Natural killer cell (primary cell): ENCODE measurements around the gene HERC6. TPM values are rescaled to one million over a fixed set of nuclear protein-coding genes. Genes with fewer than 3 reads are reported as not detected.

Source experiments
- ATAC-seq, 3 donors: fragments of 150-1000 bp in 2 of 3; fragments of 200-7000 bp in 1 of 3; cut with Tn5 transposase; 1 replicate in 1 of 3; 2 replicates in 2 of 3; pipeline ENCODE4 v1.10.0; 2021; ENCODE audit warnings: mild to moderate bottlenecking in 2 of 3, moderate library complexity in 2 of 3
- DNase-seq, 2 donors: peaks; one replicate each; pipeline versions ENCODE4 v3.0.0 to v3.0.0-alpha.2; 2013 to 2021; ENCODE audit warnings: mixed read lengths in 1 of 2
- H3K27ac ChIP-seq: one replicate; pipeline ENCODE4 v1.5.1; 2013; ENCODE audit warnings: mild to moderate bottlenecking, low read length
- H3K27me3 ChIP-seq: one replicate; pipeline ENCODE4 v1.6.1; 2013; ENCODE audit warnings: low read length; ENCODE audit not compliant: control insufficient read depth, insufficient read depth
- H3K36me3 ChIP-seq: one replicate; pipeline ENCODE4 v1.6.1; 2013; ENCODE audit warnings: low read length; ENCODE audit not compliant: control insufficient read depth, insufficient read depth
- H3K4me1 ChIP-seq: one replicate; pipeline ENCODE4 v1.6.1; 2013; ENCODE audit warnings: low read length; ENCODE audit not compliant: control insufficient read depth, insufficient read depth
- H3K4me3 ChIP-seq: one replicate; pipeline ENCODE4 v1.5.1; 2013; ENCODE audit warnings: low read length
- H3K9me3 ChIP-seq: one replicate; pipeline ENCODE4 v1.6.1; 2013; ENCODE audit warnings: low read length; ENCODE audit not compliant: control insufficient read depth, insufficient read depth
- H3K27ac Mint-ChIP-seq, 2 donors: one replicate each; pipeline ENCODE4 v1.8.0; 2022; ENCODE audit warnings: mild to moderate bottlenecking in 2 of 2, mixed read lengths in 2 of 2, moderate library complexity in 1 of 2
- H3K27me3 Mint-ChIP-seq, 2 donors: one replicate each; pipeline ENCODE4 v1.8.0; 2022; ENCODE audit warnings: low read depth in 2 of 2, mixed read lengths in 2 of 2
- H3K36me3 Mint-ChIP-seq: one replicate; pipeline ENCODE4 v1.8.0; 2022; ENCODE audit warnings: mixed read lengths
- H3K4me1 Mint-ChIP-seq, 2 donors: one replicate each; pipeline ENCODE4 v1.8.0; 2022; ENCODE audit warnings: mixed read lengths in 2 of 2
- H3K4me3 Mint-ChIP-seq: one replicate; pipeline ENCODE4 v1.8.0; 2022; ENCODE audit warnings: mild to moderate bottlenecking, moderate library complexity, mixed read lengths
- H3K9me3 Mint-ChIP-seq, 2 donors: one replicate each; pipeline ENCODE4 v1.8.0; 2022; ENCODE audit warnings: mixed read lengths in 2 of 2
- WGBS: methylation state at CpG from one replicate; pipeline ENCODE4 v1.1.7; 2013; ENCODE audit warnings: missing lambda C conversion rate; ENCODE audit not compliant: insufficient coverage; 5-methylcytosine and 5-hydroxymethylcytosine counted together
- intact Hi-C: fragments of 100-400 bp; cut with micrococcal nuclease; formaldehyde crosslinking; loops from one replicate; pipeline ENCODE4 v1.14.2; 2022
- total RNA-seq, 4 donors: library from RNA; stranded (reverse); fragments of 120-200 nt in 1 of 4; gene quantifications; one replicate each; pipeline versions ENCODE4 v1.2.3 to v1.2.4, GENCODE V29; 2013 to 2022
- TF ChIP-seq, protein P1 (sequence below): fragments of 200-600 bp; IDR thresholded peaks from one replicate; pipeline ENCODE4 v1.8.0; 2022; ENCODE audit warnings: antibody characterized with exemption

Gene HERC6
- total RNA-seq, 3 donors from 2014 or later (not counting 1 experiment from before 2014, with no cell fraction given), result 8.3 to 18.0 (median 17.5) TPM

DNA sequence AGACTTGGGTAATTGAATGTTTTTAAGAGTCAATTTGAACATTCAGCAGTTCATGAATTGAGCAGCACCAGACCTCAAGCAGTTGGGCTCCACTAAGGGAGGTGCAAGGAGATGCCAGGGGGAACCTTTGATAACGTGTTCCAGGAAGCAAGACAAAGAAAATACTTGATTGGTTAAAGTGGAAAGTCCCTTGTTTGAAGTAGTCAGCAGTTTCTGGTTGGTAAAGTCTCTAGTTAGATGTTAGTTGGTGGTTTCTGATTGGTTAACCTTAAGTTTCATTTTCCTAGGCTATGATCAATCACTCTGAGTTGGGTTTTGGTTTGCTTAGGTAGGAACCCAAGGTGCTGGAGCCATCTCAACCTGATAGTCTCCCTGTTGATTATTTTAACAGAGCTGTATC, 4.0 kb downstream of the HERC6 start:
- TF ChIP-seq, protein P1, sequence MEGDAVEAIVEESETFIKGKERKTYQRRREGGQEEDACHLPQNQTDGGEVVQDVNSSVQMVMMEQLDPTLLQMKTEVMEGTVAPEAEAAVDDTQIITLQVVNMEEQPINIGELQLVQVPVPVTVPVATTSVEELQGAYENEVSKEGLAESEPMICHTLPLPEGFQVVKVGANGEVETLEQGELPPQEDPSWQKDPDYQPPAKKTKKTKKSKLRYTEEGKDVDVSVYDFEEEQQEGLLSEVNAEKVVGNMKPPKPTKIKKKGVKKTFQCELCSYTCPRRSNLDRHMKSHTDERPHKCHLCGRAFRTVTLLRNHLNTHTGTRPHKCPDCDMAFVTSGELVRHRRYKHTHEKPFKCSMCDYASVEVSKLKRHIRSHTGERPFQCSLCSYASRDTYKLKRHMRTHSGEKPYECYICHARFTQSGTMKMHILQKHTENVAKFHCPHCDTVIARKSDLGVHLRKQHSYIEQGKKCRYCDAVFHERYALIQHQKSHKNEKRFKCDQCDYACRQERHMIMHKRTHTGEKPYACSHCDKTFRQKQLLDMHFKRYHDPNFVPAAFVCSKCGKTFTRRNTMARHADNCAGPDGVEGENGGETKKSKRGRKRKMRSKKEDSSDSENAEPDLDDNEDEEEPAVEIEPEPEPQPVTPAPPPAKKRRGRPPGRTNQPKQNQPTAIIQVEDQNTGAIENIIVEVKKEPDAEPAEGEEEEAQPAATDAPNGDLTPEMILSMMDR, result no peak
- Histone ChIP-seq H3K4me1 (peaks cover 8% of the 10 kb centered on the region), H3K9me3 (no peaks in the 10 kb centered on the region), H3K27me3 (no peaks in the 10 kb centered on the region), H3K27ac (peak overlapping the region; percentile 61), H3K4me3 (no peak overlapping the region), H3K36me3 (peaks cover 8% of the 10 kb centered on the region)
- Mint-ChIP-seq H3K4me3 (no peak overlapping the region), H3K27ac (peak overlapping the region; percentile 77 to 84), H3K27me3 (no peaks in the 10 kb centered on the region), H3K36me3 (no peaks in the 10 kb centered on the region), H3K4me1 (peaks cover 16 to 21% of the 10 kb centered on the region in 2 donors), H3K9me3 (no peaks in the 10 kb centered on the region)
- ATAC-seq, result peak; percentile 30 to 53 (median 45)
- peak in 1 of 2 donors; percentile 85 for DNase-seq
- 7% methylated on average over 1 of the region's 1 CpG for WGBS
- intact Hi-C loops, result no loop called here

DNA sequence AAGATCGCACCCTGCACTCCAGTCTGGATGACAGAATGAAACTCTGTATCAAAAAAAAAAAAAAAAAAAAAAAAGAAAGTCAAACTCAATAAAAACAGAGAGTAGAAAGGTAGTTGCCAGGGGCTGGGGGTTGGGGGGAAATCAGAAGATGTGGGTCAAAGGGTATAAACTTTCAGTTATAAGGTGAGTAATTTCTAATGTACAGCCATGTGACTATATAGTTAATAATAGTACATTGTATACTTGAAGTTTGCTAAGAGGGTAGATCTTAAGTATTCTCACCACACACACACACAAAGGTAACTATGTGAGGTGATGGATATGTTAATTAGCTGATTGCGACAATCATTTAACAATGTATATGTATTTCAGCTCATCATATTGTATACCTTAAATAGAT, 11.5 kb downstream of the HERC6 start:
- no peaks in the 10 kb centered on the region for H3K4me1 ChIP-seq
- no peaks in the 10 kb centered on the region for H3K9me3 ChIP-seq
- no CpG with 5 or more reads among the region's 2 CpGs for WGBS
- H3K27ac ChIP-seq, result no peak overlapping the region
- H3K27me3 ChIP-seq, result no peaks in the 10 kb centered on the region
- H3K27me3 Mint-ChIP-seq, result no peaks in the 10 kb centered on the region
- no peak overlapping the region for H3K4me3 ChIP-seq
- H3K36me3 Mint-ChIP-seq, result peaks cover 13% of the 10 kb centered on the region
- H3K4me3 Mint-ChIP-seq, result no peak overlapping the region
- ATAC-seq (no peak), DNase-seq (no peak)
- intact Hi-C loops, result no loop called here
- no peaks in the 10 kb centered on the region for H3K4me1 Mint-ChIP-seq
- peaks cover 28% of the 10 kb centered on the region for H3K36me3 ChIP-seq
- TF ChIP-seq, protein P1, result no peak
- no peak overlapping the region for H3K27ac Mint-ChIP-seq
- no peaks in the 10 kb centered on the region for H3K9me3 Mint-ChIP-seq

DNA sequence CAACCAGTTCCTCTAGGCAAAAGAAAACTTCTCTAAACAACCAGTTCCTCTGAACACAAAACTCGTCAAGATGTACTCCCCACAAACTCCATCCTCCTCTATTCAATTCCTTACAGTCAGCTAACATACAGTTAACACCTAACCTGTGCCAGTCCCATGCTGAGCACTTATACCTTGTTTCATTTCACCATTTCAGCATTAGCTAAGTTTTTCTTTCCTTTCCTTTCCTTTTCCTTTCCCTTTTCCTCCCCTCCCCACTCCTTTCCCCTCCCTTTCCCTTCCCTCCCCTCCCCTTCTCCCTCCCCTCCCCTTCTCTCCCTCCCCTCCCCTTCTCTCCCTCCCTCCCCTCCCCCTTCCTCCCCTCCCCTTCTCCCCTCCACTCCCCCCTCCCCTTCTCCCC, 13.1 kb downstream of the HERC6 start:
- 81% methylated on average over 1 of the region's 1 CpG for WGBS
- no peak overlapping the region for H3K4me3 Mint-ChIP-seq

DNA sequence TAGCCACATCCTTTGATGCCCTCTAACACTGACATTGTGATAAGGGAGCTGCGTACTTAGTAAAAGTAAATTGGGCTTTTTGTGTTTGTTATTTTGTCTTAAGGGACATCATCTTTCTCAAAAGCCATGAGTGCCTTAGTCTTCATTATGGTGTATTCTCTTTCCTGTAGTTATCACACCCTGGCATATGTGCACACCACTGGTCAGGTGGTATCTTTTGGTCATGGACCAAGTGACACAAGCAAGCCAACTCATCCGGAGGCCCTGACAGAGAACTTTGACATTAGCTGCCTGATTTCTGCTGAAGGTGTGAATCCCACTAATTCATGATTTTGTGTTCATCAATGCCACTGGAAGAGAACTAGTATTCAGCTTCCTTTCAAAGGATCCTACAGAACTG, 18.0 kb downstream of the HERC6 start:
- TF ChIP-seq, protein P1, result no peak
- Histone ChIP-seq H3K4me3 (no peak overlapping the region), H3K9me3 (no peaks in the 10 kb centered on the region), H3K4me1 (no peaks in the 10 kb centered on the region), H3K27me3 (no peaks in the 10 kb centered on the region), H3K36me3 (peaks cover 49% of the 10 kb centered on the region), H3K27ac (no peak overlapping the region)
- Mint-ChIP-seq H3K4me1 (no peaks in the 10 kb centered on the region), H3K36me3 (peaks cover 6% of the 10 kb centered on the region), H3K9me3 (no peaks in the 10 kb centered on the region), H3K27ac (no peak overlapping the region), H3K27me3 (no peaks in the 10 kb centered on the region), H3K4me3 (no peak overlapping the region)
- no peak for DNase-seq
- intact Hi-C loops, result no loop called here
- no peak for ATAC-seq
- WGBS, result 94% methylated on average over 2 of the region's 2 CpGs

More for the DNA sequence above, 13.1 kb downstream of the HERC6 start:
- Mint-ChIP-seq H3K27ac (no peak overlapping the region), H3K9me3 (no peaks in the 10 kb centered on the region), H3K36me3 (peaks cover 13% of the 10 kb centered on the region), H3K27me3 (no peaks in the 10 kb centered on the region), H3K4me1 (no peaks in the 10 kb centered on the region)
- H3K27me3 ChIP-seq, result no peaks in the 10 kb centered on the region
- H3K27ac ChIP-seq, result no peak overlapping the region
- intact Hi-C loops, result no loop called here
- ATAC-seq (no peak), DNase-seq (no peak)
- H3K4me3 ChIP-seq, result no peak overlapping the region
- TF ChIP-seq, protein P1, result no peak
- peaks cover 34% of the 10 kb centered on the region for H3K36me3 ChIP-seq
- no peaks in the 10 kb centered on the region for H3K9me3 ChIP-seq
- no peaks in the 10 kb centered on the region for H3K4me1 ChIP-seq
